Subcutaneous adipose tissue (tissue), 4 donors: ENCODE measurements around the gene CCN6. TPM values are rescaled to one million over a fixed set of nuclear protein-coding genes. Genes with fewer than 3 reads are reported as not detected.

Source experiments
- CTCF ChIP-seq: fragments of 450-650 bp; IDR thresholded peaks from one replicate; pipeline ENCODE4 v1.5.1; 2016; ENCODE audit warnings: low read depth, mild to moderate bottlenecking, control low read depth, antibody characterized with exemption, moderate library complexity
- total RNA-seq, 4 donors: library from RNA; depleted of rRNA; stranded (reverse); fragments of >200 nt; gene quantifications; one replicate each; pipeline ENCODE4 v1.1.0, GENCODE V29; 2016

Gene CCN6
- total RNA-seq, 4 donors from 2014 or later: not detected

- no peak for TF ChIP-seq CTCF
Measured at GRCh38 chr6:112030206-112030960, 23.5 kb upstream of the CCN6 start.

- no peak for TF ChIP-seq CTCF
Measured at GRCh38 chr6:112030961-112031660, 22.8 kb upstream of the CCN6 start.

GRCh38 chr6:112031960-112032359, 21.9 kb upstream of the CCN6 start:
- TF ChIP-seq CTCF: no peak

GRCh38 chr6:112032728-112033127, 21.2 kb upstream of the CCN6 start:
- TF ChIP-seq CTCF: no peak

- TF ChIP-seq CTCF: no peak
Measured at GRCh38 chr6:112033791-112034615, 19.9 kb upstream of the CCN6 start.

- no peak for TF ChIP-seq CTCF
Measured at GRCh38 chr6:112034616-112034995, 19.3 kb upstream of the CCN6 start.

GRCh38 chr6:112036088-112036637, 17.7 kb upstream of the CCN6 start:
- TF ChIP-seq CTCF: no peak
